HG02610 (cell line): ENCODE measurements around the gene MAVS.
"Not testable (repeated sequence)": the region's sequence is repeated elsewhere in the genome, so short reads cannot be mapped to it uniquely, and the experiment has no call there.

Experiments used
- ATAC-seq: cut with Tn5 transposase; IDR thresholded peaks from one replicate; pipeline ENCODE4 v1.9.1; 2021; ENCODE audit warnings: mild to moderate bottlenecking, moderate library complexity; ENCODE audit not compliant: unreplicated experiment

The MAVS gene

DNA sequence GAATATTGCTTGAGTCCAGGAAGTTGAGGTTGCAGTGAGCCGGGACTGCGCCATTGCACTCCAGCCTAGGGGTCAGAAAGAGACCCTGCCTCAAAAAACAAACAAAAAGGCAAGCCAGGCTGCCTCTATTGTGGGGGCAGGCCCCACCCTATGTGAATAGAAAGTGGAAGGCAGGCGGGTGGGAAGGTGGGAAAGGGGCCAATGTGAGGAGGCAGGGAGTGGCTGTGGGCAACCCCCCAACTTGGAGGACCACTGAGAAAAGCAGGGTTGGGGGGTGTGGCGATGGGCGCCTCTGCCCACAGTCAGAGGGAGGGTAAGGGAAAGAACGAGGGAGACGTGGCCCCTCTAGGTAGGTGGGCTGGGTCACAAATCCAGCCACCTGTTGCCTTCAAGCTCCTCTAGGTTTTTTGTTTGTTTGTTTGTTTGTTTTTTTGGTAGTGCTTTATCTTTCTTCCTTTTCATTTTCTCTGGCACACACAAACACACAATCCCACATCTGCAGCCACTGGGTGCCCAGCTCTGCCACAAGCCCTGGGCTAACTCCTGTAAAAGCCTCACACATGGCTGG lies 31.6 kb upstream of the MAVS start:
- ATAC-seq: no peak

DNA sequence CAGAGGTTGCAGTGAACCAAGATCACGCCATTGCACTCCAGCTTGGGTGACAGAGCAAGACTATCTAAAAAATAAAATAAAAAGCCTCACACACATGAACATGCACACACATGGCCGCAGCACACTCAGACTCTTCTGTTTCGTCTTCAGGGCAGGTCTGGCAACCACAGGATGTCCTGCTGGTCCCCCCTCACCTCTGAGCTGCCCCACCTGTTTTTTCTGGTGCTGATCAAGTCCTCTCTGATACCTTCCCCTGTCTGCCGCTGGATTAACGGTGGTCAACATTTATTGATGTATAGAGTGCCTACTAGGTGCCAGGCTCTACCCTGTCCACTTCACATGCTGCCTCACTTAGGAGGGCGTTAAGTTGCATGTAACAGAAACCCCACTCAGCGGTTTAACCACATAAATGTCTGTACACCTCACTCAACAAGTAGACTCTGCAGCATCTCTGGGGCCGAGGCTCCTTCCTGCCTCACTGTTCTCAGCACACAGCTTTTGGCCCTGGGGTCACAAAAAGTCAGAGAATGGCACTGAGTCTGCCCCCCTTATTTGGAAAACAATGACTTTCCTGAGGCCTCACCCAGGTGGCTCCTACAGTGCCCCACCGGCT lies 30.8 kb upstream of the MAVS start:
- no peak for ATAC-seq

DNA sequence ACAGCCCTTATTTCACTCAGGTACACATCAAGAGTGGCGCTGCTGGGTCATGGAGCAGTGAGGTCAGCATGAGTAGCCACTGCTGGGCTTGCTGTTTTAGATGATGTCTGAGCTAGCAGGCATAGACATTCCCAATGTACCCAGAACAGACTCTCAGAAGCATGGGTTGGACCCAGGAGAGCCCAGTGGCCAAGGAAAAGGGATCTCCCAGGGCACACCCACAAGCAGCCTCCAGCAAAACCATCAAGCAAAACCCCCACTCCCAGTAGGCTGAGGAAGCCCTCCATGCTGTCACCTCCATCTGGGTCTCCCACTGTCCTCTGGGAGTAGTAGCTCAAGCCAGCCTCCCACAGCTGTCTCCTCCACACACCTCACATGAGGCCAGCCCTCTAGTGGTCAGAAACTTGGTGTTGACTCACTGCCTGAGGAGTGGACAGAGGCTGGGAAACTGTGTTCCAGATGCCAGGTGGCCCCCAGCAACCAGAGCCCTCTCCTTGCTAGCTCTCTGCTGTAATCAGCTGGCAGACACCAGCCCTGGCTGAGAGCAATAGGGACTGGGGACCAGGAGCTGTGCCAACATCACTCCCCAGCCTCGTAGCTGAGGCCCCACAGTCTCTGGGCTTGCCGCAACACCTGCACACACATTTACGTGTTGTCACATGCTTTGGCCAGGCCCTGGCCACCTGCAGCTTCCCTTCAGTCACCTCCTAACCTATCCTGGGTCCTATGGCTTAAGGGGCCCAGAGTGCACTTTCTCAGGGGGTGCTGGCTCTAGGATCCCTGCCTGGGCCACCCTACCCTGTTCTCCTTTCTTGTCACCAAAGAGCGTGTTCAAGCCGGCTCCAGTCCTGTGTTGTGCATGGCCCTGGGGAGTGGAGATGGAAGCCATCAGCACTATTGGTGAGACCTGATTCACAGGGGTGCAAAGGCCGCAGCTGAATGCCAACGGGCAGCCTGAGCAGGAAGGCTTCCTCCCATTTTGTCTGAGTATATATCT lies 28.2 kb upstream of the MAVS start:
- ATAC-seq: no peak

DNA sequence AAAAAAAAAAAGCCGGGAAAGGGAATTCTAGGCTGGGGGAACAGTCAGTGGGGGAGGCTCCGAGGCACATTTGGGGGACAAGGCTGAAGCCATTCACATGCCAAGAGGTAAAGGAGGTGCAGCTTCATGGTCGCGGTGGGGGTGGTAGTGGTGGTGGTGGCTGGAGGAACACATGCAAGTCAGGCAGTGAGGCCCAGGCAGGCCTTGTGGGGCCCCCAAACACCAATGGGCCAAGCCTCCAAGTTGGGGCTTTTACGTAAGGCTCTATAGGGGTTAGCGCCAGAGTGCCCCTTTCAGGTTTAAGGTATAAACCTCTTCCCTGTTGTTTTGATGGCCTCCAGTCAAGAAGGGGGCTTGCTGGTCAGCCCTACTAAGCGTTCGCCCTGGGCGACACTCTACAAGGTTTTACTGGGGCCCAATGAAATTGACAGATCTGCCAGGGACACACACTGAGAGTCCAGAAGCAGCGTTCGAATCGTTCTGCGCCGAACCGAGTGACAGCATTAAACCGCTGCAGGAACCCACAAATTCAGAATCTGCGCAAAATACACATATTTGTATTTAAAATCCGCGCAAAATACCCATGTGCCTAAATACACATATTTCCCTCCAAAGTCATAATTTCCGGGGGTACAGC lies 27.1 kb upstream of the MAVS start:
- ATAC-seq: no peak

DNA sequence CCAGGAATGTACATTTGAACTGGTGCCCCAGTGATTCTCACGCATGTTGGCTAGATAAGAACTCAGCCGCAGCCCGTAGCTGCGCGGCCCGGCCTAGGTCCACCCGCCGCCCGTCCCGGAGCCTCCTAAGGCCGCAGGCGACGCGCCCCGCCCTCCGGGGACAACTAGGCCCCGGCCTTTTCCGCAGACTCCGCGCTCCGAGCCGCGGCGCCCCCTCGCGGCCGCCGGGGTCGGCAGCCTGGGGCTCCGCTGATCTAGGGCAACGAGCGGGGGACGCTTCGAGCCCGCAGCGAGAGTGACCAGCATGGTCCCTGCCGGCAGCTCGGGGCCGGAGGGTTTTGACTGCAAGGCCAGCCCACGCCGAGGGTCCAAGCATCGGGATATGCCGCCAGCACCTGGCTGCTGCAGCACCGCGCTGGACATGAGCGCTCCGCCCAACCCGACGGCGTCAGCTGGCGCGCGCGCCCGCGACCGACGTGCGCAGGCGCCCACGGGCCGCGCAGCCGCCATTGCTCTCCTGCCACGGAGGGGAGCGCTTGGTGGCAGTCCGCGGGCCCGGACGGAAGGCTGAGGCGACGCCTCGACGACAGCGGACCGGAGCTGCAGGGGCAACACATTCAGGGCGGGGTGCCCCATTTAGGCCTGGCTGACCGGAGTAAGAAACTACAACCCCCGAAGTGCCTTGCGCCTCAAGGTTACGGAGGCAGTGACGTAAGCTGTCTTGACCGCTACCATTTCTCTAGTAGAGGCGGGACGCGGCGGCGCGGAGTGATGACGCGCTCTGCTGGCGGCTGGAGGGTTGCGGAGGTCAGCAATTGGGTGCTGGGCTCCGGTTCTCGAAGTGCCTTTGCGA lies 26.4 kb upstream of the MAVS start, which contains the start of gene AP5S1:
Gene AP5S1 (plus strand): TSS at position 500 of the 853 bp plus-strand sequence. CDS start 1,571 bp downstream, outside the sequence.
- ATAC-seq: peak; percentile 78

DNA sequence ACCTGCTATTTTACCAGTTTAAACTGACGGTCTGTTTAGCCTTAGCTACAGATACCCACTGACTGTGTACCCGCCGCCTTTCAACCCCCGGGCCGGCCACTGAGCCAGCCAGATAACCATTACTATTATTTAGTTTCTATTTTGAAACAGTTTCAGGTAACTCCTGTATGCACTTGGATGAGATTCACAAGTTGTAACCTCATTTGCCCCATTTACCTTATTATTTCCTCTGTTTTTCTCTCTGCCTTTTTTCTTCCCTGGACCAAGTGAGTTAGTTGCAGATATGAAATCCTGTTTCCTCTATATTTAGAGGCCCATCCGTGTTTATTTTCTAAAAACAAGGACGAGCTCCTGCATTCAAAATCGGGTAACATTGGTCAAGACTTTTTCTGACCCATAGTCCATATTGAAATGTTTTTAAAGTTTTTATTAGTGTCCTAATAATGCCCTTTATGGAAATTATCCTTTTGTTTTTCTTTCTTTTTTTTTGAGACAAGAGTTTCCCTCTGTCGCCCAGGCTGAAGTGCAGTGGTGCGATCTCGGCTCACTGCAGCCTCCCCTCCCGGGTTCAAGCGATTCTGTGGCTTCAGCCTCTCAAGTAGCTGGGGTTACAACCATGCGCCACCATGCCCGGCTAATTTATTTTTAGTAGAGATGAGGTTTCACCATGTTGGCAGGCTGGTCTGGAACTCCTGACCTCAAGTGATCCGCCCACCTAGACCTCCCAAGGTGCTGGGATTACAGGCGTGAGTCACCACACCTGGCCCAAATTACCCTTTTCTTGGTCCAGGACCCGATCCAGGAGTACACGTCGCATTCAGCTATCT lies 25.5 kb upstream of the MAVS start:
- no peak for ATAC-seq

DNA sequence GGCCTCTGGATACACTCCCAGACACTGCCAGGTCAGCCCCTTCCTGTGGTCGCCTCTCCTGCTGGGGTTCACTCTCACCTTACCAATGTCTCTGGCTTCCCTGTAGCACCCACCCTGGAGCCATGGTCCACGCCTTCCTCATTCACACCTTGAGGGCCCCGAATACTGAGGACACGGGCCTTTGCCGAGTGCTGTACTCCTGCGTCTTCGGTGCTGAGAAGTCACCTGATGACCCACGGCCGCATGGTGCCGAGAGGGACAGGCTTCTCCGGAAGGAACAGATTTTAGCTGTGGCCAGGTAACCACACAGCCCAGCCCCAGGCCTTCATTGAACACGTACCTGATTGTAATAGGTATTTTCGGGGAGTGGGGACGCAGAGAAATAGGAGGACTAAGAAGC lies 24.6 kb upstream of the MAVS start:
- ATAC-seq: no peak

DNA sequence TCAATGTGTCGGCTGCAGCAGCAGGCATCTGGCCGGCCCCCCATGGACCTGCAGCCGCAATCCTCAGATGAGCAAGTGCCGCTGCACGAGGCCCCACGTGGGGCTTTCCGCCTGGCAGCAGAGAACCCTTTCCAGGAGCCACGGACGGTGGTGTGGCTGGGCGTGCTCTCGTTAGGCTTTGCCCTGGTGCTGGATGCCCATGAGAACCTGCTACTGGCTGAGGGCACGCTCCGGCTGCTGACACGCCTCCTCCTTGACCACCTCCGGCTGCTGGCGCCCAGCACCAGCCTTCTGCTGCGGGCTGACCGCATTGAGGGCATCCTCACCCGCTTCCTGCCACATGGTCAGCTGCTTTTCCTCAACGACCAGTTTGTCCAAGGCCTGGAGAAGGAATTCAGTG lies 22.8 kb upstream of the MAVS start:
- ATAC-seq: no peak

DNA sequence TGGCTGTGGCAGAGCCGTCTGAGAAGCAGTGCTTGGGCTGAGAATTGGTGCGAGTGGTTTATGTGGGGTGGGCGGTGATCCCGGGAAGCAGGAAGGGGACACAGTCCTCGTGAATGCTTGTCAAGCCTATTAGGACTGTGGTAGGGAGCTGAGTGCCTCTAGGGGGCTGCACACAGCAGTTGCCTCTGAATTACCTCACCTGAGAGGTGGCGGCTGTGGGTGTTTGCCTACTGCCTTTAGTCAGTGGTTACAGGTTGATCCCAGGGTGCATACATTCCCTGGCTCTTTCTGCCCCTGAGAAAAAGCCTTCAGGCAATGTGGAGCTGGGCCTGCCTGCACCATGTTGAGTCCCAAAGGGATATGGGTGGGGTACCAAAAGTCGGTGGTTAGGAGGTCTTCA lies 21.1 kb upstream of the MAVS start:
- ATAC-seq: no peak

DNA sequence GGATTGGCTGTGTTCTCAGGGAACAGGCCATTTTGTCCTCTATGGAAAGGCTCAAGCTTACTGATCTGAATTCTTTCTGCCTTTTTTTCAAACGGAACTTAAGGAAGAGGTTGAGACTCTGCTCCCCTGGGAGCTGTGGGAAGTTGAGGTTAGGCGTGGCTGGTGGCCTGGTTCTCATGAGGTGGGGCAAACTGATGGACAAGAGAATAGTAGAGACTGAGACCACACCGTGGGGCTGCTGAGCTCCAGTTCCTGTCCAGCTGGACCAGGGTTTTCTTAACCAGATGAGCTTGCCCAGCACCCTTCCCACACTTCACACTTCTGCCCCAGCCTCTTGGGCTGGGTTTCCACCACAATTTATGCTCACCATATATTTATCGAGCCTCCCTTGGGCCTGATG lies 20.2 kb upstream of the MAVS start:
- no peak for ATAC-seq

DNA sequence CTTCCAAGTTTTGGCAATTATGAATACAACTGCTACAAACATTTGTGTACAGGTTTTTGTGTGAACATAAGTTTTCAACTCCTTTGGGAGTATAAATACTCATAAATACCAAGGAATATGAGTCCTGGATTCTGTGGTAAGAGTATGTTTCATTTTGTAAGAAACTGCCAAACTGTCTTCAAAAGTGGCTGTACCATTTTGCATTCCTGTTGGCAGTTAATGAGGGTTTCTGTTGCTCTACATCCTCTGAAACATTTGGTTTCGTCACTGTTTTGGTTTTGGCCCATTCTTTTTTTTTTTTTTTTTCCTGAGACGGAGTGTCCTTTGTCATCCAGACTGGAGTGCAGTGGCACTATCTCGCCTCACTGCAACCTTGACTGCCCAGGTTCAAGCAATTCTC lies 17.8 kb upstream of the MAVS start:
- ATAC-seq: no peak

DNA sequence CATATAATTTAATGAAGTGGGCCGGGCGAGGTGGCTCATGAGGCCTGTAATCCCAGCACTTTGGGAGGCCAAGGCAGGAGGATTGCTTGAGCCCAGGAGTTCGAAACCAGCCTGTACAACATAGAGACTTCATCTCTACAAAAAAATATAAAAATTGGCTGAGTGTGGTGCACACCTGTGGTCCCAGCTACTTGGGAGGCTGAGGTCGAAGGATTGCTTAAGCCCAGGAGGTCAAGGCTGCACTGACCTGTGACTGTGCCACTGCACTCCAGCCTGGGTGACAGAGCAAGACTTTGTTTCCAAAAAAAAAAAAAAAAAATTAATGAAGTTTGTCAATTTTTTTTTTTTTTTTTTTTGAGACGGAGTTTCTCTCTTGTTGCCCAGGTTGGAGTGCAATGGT lies 16.7 kb upstream of the MAVS start:
- not testable (repeated sequence) for ATAC-seq

DNA sequence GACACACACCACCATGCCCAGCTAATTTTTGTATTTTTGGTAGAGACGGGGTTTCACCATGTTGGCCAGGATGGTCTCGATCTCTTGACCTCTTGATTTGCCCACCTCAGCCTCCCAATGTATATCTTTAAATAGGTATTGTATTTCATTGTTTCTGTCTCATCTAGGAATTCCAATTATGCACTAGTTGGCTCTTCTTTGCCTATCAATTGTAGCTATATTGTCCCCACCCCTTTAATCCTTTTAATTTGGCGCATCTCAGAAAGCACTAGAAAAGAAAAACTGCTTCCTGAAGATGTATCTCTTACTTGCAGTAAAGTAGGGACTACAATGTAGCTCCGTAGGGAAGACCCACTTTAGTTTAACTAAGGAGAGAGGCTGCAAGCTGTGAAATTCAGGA lies 10.5 kb upstream of the MAVS start:
- ATAC-seq: no peak

DNA sequence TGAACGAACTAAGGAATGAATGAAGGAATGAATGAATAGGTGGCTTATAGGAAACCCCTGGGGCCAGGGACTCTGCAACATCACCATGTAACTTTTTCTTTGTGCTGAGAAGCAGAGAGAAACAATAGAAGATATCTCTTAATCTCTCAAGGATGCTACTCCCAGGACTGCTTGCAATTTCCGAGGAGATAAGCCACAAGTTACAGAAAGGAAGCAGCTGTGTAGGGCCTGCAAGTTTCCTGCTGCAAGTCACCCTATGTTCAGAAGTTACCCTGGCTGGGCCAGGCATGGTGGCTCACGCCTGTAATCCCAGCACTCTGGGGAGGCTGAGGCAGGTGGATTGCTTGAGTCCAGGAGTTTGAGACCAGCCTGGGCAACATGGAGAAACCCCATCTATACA lies 7.3 kb upstream of the MAVS start:
- no peak for ATAC-seq

DNA sequence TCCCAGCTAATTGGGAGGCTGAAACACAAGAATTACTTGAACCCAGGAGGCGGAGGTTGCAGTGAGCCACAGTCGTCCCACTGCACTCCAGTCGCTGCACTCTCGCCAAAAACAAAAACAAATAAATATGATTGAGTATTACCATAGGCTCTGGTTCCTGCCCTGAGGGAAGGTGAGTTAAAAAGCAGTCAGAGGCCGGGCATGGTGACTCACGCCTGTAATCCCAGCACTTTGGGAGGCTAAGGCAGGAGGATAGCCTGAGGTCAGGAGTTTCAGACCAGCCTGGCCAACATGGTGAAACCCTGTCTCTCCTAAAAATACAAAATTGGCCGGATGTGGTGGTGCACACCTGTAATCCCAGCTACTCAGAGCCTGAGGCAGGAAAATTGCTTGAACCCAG lies 6.4 kb upstream of the MAVS start:
- ATAC-seq: not testable (repeated sequence)

DNA sequence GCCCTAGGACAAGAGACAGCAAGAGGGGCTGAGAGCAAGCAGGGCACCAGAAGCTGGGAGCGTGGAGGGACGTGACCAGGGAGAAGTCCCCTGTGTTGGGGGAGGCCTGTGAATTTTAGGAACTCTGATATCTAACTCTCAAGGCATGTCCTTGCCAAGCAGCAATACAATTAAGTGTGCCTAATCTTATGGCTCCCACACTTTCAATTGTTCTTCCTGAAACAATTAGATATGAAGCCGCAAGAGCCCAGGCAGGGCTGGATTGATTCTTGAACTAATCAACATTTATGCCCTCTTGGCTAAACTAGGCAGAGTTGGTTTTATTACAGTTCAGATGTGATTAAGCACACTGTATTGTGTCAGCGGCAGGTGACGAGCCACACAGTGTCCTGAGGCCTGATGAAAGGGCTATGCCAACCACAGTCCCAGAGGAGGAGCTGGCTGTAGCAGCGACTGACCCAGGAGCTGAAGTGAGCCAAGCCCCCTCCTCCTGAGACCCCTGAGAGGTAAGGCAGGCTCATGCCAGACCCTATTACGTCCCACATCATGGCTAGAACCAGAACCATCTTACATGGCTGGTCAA lies 4.2 kb upstream of the MAVS start:
- ATAC-seq: no peak

DNA sequence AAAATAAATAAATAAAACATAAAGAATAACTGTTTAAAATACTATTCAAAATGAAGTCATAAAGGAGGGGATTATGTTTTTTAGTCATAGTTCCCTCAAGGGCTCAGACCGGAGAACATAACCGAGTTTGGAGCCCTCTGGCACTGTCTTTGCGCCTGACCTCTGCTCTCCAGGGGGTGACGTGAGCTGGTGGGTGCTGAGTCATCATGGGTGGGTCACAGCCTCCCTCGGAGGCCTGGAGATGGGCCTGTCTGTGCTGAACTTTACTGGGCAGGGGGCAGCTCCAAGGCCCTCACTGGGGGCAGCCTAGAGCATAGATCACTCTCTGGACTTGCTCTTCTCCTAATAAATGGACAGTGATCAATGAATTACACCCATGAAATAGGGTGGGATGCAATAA lies 3.1 kb upstream of the MAVS start:
- no peak for ATAC-seq

DNA sequence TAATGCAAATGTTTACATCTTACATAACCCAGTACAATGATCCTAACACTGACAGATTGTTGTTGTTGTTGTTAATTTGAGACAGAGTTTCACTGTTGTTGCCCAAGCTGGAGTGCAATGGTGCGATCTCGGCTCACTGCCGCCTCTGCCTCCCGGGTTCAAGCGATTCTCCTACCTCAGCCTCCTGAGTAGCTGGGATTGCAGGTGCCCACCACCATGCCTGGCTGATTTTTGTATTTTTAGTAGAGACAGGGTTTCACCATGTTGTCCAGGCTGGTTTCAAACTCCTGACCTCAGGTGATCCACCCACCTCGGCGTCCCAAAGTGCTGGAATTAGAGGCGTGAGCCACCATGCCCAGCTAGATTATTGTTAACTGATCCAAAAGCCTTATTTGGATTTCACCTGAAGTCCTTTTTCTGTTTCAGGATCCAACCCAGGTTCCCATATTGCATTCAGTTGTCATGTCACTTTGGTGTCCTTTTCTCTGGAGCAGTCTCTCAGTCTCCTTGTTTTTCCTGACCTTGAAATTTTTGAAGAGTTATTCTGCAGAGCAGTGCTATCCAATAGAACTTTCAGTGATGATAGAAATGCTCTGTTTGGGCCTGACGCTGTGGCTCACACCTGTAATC lies 2.5 kb upstream of the MAVS start:
- ATAC-seq: not testable (repeated sequence)

DNA sequence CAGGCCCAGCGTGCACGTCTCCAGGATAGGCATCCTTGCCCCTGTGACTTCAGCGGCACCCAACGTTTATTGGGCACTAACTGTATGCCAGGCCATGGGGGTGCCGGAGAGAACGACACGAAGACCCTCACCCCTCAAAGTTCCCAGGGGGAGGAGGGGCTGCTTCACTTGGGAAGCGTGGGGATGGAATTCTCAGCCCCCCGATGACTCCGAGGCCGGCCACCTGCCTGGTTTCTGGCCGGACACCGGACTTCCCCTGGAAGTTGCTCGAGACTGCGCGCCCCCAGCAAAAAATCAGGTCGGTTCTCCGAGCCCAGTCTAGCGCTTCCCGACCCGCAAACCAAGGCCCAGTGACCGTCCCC lies 275 bp upstream of the MAVS start:
- no peak for ATAC-seq
